COLO668 (cell line): ENCODE results near the gene ACSS1.

ENCODE experiments used
- DNase-seq: peaks from one replicate; lab custom pipeline; 2025; ENCODE audit not compliant: unreplicated experiment; lab: John Stamatoyannopoulos, UW

The ACSS1 gene

GRCh38 chr20:25048519-25048952 is 9.4 kb downstream of the ACSS1 start:
- no peak for DNase-seq

GRCh38 chr20:25047766-25048165 is 10.2 kb downstream of the ACSS1 start:
- DNase-seq: no peak

- DNase-seq: no peak
Observed at GRCh38 chr20:25046736-25047666, 10.9 kb downstream of the ACSS1 start.

- DNase-seq: no peak
Observed at GRCh38 chr20:25046181-25046641, 11.7 kb downstream of the ACSS1 start.

- DNase-seq: no peak
Observed at GRCh38 chr20:25045343-25045712, 12.6 kb downstream of the ACSS1 start.

GRCh38 chr20:25044660-25045342 is 13.1 kb downstream of the ACSS1 start:
- no peak for DNase-seq

GRCh38 chr20:25044261-25044560 is 13.7 kb downstream of the ACSS1 start:
- DNase-seq: no peak

- DNase-seq: no peak
Observed at GRCh38 chr20:25043499-25044260, 14.3 kb downstream of the ACSS1 start.

- DNase-seq: no peak
Observed at GRCh38 chr20:25042531-25043498, 15.1 kb downstream of the ACSS1 start.

GRCh38 chr20:25041813-25042530 is 16.0 kb downstream of the ACSS1 start:
- no peak for DNase-seq

GRCh38 chr20:25040438-25040831 is 17.5 kb downstream of the ACSS1 start:
- DNase-seq: no peak

- peak; percentile 28 for DNase-seq
Observed at GRCh38 chr20:25039697-25040437, 18.1 kb downstream of the ACSS1 start.

- no peak for DNase-seq
Observed at GRCh38 chr20:25038591-25039015, 19.3 kb downstream of the ACSS1 start.

- DNase-seq: no peak
Observed at GRCh38 chr20:25038103-25038410, 19.9 kb downstream of the ACSS1 start.

- DNase-seq: no peak
Observed at GRCh38 chr20:25037288-25038102, 20.4 kb downstream of the ACSS1 start.

- DNase-seq: no peak
Observed at GRCh38 chr20:25036331-25036936, 21.5 kb downstream of the ACSS1 start.

GRCh38 chr20:25035921-25036320 is 22.0 kb downstream of the ACSS1 start:
- DNase-seq: no peak

GRCh38 chr20:25033924-25034300 is 24.0 kb downstream of the ACSS1 start:
- no peak for DNase-seq
